Measurements from ENCODE around the gene ARFGAP1.
A peak's percentile ranks its signal among the peaks of the same experiment; 100 is the strongest.

The ARFGAP1 gene

GRCh38 chr20:63280371-63280770 lies 7.8 kb downstream of the ARFGAP1 start:
- no peak for DNase-seq (ENCODE audit: low spot score)

DNA sequence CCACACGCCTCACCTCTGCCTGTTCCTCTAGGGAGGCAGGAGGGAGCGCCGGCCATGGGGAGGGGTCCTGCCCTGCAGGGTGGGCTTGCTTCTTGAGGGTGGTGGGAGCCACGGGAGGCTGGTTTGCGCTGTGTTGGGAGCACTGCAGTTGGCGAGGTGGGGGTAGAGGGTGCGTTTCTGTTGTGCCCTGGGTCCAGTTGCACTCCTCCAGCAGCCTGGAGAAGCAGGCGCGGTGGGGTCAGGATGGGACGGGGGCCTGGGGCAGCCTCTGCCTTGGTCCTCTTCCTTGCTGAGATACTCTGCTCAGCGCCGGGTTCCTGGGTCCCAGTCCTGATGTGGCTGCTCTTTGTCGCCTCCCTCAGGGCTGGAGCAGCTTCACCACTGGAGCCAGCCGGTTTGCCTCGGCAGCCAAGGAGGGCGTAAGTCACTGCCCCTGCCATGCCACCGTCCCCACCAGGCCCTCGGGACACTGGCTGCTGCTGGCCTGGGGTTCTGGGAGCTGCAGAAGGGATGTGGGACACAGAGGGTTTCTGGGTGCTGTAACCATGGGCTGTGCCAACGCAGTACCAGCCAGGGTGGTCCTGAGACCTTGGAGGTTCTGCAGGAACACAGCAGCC lies 8.4 kb downstream of the ARFGAP1 start:
- no peak for DNase-seq (ENCODE audit: low spot score)

- DNase-seq (ENCODE audit: low spot score): no peak
Observed at GRCh38 chr20:63281742-63282665, 9.4 kb downstream of the ARFGAP1 start.

GRCh38 chr20:63282946-63283345 lies 10.3 kb downstream of the ARFGAP1 start:
- DNase-seq (ENCODE audit: low spot score): no peak

DNA sequence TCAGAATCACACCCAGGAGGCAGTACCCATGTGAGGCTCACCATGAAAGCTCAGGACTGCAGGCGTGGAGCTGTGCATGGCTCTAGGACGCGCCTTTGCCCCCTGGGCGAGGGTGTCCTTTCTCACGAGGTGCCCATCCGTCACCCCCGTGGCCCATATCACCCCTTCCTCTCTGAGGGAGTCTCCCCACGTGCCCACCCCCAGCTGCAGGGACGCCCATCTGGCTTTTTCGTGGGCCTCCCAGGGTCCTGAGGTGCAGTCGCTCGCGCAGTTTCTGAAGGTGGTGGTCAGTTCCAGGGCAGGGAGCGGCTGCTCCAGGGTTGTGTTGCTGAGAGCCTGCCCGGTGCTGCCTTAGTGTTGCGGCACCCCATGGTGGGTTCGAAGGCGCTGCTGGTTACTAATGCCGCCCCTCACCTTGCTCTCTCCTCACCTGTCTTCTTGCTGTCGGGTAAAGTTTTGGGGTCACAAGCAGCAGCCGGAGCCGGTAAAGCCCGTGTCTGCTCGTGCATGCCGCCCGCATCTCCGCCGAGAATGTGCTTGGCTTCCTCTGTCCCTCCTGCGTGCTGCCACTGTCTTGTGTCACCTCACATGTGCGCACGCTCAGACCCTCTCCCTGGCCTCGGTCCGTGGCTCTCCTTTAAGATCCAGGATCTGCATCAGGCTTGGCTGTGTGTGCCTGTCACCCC lies 10.9 kb downstream of the ARFGAP1 start:
- DNase-seq (ENCODE audit: low spot score): no peak

DNA sequence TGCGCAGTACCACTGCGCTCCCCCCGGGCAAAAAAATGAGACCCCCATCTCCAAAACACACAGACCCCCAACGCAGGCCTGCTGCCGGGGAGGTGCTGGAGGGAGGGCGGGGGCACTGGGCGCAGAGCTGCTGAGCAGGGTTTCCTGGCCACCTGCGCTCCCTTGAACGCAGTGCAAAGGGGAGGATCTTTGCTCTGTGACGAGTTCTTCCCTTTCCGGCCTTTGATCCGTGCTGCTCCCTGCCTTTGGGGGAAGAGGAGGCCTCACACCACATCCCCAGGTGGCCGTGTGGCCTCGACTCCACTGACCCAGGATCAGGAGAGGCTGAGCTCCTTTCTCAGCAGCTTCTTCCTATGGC lies 11.4 kb downstream of the ARFGAP1 start:
- DNase-seq (ENCODE audit: low spot score): no peak

GRCh38 chr20:63284544-63284949 lies 11.9 kb downstream of the ARFGAP1 start:
- DNase-seq (ENCODE audit: low spot score): no peak

DNA sequence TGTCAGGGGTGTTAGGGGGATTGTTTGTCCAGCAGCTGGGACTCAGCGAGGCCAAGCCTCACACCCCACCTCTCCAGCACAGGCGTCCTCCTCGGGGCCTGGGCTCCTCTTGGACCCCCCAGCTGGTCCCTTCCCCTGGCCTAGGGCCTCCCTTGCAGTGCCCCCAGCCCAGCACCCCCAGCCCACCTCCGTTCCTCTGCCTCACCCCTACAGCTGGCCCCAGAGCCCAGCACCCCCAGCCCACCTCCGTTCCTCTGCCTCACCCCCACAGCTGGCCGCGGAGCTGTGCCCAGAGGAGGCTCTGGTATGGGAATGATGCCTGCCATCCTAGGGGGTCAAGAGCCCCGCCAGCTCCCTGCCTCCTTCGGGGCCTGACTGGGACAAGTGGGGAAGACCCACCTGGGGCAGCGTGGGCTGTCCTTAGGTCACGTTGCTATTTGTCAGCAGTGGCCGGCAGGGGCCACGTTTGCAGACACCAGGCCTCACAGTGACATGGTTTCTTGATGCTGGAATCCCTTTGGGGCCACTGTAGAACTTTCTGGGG lies 12.4 kb downstream of the ARFGAP1 start:
- no peak for DNase-seq (ENCODE audit: low spot score)

DNA sequence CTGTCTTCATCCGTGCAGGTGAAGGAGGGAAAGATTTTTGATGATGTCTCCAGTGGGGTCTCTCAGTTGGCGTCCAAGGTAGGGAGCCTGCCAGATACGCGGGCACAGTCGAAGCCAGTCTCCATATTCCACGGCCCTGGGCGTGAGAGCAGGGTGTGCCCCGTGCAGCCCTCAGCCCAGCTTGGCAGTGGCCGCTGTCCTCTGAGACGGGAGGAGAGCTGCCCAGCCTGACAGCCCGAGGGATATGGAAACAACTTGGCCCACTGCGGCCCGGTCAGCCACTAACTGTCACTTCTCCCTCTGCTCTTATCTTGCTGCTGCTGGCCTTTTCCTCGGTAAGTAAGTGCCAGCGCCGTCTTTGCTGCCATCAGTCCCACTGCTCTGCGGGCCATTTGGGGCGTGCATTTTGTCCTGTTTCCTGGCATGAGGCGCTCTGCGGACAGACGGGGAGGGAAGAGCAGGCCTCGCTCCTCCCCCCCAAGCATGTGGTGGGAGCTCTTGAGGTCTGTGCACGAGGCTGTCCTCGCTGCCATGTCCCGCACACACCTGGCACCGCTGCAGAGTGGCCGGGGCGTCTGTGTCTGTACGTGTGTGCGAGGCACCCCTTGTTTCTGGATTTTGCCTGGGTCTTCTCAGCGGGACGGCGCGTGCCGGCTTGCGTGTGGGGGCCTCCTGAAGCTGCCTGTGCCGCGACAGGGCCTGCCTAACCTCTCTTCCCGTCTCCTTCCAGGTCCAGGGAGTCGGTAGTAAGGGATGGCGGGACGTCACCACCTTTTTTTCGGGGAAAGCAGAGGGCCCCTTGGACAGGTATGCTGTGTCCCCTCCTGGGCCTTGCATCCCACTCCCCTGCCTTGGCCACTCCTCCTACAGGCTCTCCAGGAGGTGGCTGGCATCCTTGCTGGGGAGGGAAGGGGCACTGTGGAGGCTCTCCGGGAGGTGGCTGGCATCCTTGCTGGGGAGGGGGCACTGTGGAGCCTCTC lies 13.3 kb downstream of the ARFGAP1 start:
- DNase-seq (ENCODE audit: low spot score): no peak

- DNase-seq (ENCODE audit: low spot score): no peak
Observed at GRCh38 chr20:63286781-63287696, 14.4 kb downstream of the ARFGAP1 start.

GRCh38 chr20:63287697-63288580 lies 15.3 kb downstream of the ARFGAP1 start:
- DNase-seq (ENCODE audit: low spot score): no peak

DNA sequence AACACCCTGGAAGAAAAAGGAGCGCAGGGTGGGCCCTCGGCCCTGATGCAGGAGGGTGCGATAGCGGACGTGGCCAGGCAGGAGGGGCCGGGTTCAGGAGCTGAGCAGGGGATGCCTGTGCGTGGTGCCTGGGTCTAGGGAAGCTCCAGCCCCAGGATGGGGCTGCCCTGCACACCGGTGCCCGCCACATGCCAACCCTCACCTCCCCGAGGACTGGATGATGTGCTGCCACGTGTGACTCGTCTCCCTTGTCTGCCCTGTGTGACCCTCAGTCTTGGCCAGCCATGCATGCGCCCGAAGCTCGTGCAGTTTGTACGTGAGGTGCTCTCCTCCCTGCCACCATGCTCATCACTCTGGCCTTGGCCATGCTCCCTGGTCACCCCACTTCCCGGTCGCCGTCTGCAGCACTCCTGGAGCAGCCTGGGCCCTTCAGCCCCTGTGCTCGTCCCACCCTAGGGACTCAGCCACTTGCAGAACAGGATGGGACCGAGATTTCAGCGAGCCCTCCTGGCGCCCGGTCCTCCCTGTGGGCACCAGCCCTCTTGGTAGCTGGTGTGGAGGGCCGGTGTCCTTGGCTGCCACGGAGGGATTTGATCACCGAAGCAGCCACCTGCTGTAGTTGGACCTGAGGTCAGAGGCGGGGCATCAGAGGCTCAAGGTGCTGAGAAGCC lies 16.1 kb downstream of the ARFGAP1 start:
- DNase-seq (ENCODE audit: low spot score): no peak

DNA sequence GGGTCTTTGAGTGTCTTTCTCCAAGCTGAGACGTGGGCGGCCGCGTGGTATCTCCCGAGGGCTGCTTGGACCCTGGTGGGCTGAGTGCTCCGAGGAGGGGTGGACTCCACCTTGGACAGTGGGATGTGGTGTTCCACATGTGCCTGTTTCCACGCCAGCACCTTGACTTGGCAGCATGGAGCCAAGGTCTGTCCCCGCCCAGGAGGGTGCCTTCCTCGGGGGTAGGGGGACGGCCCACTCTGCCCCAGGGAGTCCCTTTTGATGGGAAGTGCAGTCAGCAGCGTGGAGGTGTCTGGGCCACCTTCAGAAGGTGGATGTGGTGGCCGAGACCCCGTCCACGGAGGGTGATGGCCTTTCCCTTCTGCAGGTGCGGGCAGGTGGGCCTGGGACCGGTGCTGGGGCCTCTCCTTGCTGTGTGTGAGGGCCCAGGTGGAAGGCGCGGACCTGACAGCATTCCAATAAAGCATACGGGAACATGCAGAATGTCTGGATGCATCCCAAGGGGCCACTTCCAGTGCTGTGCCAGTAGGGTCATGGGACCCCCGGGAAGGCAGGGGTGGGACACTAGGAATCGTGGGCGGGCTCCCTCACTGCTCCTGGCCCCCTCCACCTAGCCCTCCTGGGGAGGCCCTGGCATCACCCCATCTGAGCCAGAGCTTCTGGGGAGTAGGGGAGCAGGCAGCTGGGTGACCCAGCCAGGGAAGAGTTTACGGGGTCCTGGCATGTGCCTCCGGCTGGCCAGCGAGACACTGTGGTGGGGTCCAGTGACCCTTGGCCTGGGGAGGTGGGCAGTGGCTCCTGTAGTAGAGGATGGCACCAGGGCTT lies 16.9 kb downstream of the ARFGAP1 start:
- no peak for DNase-seq (ENCODE audit: low spot score)

DNA sequence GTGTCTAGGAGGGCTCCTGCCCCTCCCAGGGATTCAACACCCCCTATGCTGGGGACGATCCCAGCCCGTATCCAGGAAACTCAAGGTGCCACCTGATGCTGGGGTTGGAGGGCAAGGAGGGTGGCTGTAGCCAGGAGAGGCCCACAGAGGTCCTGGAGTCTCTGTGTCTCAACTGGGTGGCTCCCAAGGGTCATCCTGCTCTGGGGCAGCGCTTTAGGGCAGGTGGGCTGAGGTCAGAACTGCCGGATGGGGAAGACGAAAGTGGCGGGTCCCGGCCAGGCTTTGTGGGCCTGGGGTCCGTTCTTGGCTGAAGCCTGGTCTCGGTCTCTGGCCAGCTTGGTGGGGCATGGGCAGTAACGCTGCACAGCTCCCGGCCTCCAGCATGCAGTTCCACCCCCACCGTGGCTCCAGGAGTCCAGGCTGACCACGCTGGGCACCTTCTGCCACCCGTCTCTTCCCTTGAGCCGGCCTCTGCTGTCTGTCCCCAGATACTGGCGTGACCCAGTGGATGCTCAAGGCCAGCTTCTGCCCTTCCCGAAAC lies 17.6 kb downstream of the ARFGAP1 start:
- no peak for DNase-seq (ENCODE audit: low spot score)

- peak; percentile 50 for DNase-seq (ENCODE audit: low spot score)
Observed at GRCh38 chr20:63290677-63291472, 18.3 kb downstream of the ARFGAP1 start.

- no peak for DNase-seq (ENCODE audit: low spot score)
Observed at GRCh38 chr20:63291811-63292210, 19.2 kb downstream of the ARFGAP1 start.

GRCh38 chr20:63292292-63292701 lies 19.7 kb downstream of the ARFGAP1 start:
- DNase-seq (ENCODE audit: low spot score): no peak
